ENCODE measurements around the gene ZFP64.
A peak's percentile ranks its signal among the peaks of the same experiment; 100 is the strongest.

ZFP64 gene

DNA sequence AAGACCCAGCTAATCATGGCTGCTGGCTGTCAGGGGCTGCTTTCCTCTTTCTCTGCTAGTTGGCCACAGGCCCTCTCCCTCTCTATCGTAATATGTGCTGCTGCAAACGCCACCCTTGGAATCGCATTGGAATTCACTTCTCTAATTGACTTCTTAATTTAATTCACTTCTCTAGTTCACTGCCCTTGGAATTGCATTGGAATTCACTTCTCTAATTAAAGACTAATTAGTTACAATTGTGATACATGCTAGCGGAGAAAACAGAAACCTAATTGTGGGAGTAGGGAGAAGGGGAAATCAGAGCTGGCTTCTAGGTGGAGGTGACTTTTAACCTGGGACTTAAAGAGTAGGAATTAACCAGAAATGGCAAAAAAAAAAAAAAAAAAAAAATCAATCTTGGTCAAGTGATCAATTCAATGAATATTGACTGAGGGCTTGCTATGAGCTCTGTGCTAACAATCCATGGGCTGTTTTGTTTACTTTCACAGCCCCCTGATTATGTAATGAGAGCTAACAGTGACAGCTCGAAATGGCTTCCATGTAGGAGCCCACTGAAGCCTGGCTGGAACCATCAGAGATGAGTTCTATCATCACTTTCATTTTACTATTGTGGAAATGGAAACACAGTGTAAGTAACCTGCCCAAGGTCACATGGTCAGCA lies 11.3 kb downstream of the ZFP64 start:
- H3K27ac ChIP-seq (ENCODE audit: low read depth in 2 of 2, low read length in 2 of 2) = peak overlapping the region in 1 of 2 donors; percentile 5

DNA sequence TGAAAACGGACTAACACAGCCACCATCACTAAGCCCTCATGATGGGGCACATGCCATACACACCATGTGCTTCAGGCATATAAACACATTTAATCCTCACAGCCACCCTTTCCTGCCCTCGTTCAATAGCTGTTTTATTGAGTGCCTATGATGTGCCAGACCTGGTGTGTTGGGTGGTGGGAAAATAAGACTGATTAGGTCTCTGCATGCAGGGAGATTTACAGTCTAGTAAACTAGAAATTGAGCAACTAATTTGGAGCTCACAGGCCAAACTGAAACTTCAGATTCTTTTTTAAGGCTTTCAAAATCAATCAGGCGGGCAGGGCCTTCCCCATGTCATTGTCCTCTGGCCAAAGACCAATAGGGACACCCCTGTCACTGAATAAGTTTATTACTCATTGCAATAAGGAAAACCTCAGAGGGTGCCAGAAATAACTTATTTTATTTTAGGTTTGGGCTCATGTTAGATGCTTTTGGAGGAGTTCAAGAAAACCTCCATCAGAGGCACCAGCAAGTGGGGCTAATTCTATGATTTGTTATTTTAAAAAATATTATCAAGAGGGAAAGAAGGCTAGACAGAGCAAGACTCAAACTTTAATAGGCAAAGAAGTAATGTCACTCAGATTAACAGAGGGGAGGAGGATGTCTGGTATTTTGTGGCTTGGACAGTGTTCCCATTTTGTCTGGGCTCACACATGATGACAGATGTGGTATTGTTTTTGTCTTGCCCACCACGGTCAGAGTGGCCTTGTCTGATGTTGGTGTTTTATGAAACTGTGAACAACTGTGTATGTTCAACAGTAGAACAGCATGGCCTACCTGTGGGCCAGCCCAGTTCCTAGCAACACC lies 12.0 kb downstream of the ZFP64 start:
- Histone ChIP-seq H3K27me3 (ENCODE audit: control insufficient read depth in 2 of 2, insufficient read depth in 2 of 2, low read length in 2 of 2) (no peaks in the 10 kb centered on the region), H3K9ac (ENCODE audit: low read depth in 1 of 2, low read length in 2 of 2) (no peak overlapping the region), H3K36me3 (ENCODE audit: control insufficient read depth in 2 of 2, insufficient read depth in 2 of 2, low read length in 2 of 2) (peaks cover 16 to 22% of the 10 kb centered on the region in 2 donors), H3K27ac (ENCODE audit: low read depth in 2 of 2, low read length in 2 of 2) (peak overlapping the region in 1 of 2 donors; percentile 5), H3K9me3 (ENCODE audit: control insufficient read depth in 2 of 2, low read length in 2 of 2) (no peaks in the 10 kb centered on the region), H3K4me1 (ENCODE audit: control insufficient read depth in 2 of 2, insufficient read depth in 2 of 2, low read length in 2 of 2) (no peaks in the 10 kb centered on the region), H3K4me3 (ENCODE audit: low read length in 2 of 2) (no peak overlapping the region)

More for the DNA sequence above, 11.3 kb downstream of the ZFP64 start:
- Histone ChIP-seq H3K9ac (ENCODE audit: low read depth in 1 of 2, low read length in 2 of 2) (no peak overlapping the region), H3K4me3 (ENCODE audit: low read length in 2 of 2) (no peak overlapping the region), H3K27me3 (ENCODE audit: control insufficient read depth in 2 of 2, insufficient read depth in 2 of 2, low read length in 2 of 2) (no peaks in the 10 kb centered on the region), H3K4me1 (ENCODE audit: control insufficient read depth in 2 of 2, insufficient read depth in 2 of 2, low read length in 2 of 2) (no peaks in the 10 kb centered on the region), H3K36me3 (ENCODE audit: control insufficient read depth in 2 of 2, insufficient read depth in 2 of 2, low read length in 2 of 2) (peaks cover 16 to 29% of the 10 kb centered on the region in 2 donors), H3K9me3 (ENCODE audit: control insufficient read depth in 2 of 2, low read length in 2 of 2) (no peaks in the 10 kb centered on the region)

DNA sequence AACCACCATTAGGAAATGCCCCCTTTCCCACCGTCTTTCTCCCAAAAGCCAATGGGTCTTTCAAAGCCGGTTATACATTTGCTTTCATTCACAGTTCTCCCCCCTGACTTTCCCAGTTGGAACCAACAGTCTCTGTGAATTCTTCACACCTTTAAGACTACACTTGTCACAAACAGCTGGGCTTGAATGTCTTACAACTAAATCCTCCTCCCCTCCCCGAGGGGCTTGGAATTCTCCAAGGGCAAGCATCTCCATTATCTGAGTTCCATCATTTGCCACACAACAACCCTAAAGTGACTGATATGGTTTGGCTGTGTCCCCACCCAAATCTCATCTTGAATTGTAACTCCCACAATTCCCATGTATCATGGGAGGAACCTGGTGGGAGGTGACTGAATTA lies 12.9 kb downstream of the ZFP64 start:
- H3K9ac ChIP-seq (ENCODE audit: low read depth in 1 of 2, low read length in 2 of 2) = no peak overlapping the region
- no peaks in the 10 kb centered on the region for H3K9me3 ChIP-seq (ENCODE audit: control insufficient read depth in 2 of 2, low read length in 2 of 2)
- H3K4me3 ChIP-seq (ENCODE audit: low read length in 2 of 2) = no peak overlapping the region
- no peaks in the 10 kb centered on the region for H3K4me1 ChIP-seq (ENCODE audit: control insufficient read depth in 2 of 2, insufficient read depth in 2 of 2, low read length in 2 of 2)
- H3K36me3 ChIP-seq (ENCODE audit: control insufficient read depth in 2 of 2, insufficient read depth in 2 of 2, low read length in 2 of 2) = peaks cover 12 to 17% of the 10 kb centered on the region in 2 donors
- H3K27me3 ChIP-seq (ENCODE audit: control insufficient read depth in 2 of 2, insufficient read depth in 2 of 2, low read length in 2 of 2) = no peaks in the 10 kb centered on the region
- no peak overlapping the region for H3K27ac ChIP-seq (ENCODE audit: low read depth in 2 of 2, low read length in 2 of 2)

DNA sequence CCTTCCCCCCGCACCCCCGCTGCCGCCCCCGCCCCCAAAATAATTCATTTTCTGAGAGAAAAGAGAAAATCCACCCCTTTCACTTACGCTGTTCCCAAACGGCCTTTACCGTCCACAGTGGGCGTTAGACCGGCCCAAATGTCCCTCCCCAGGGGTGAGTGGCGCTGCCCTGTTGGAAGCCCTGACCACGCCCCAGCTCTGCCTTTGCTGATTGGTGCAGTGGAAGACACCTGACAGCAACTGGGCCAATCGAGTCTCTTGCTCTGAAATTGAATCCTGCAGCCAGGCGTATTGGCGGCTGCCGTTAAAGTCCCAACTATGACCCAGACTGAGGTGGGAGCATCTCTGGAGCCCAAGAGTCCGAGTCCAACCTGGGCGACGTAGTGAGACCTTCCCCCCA lies 15.7 kb downstream of the ZFP64 start:
- Histone ChIP-seq H3K27ac (ENCODE audit: low read depth in 2 of 2, low read length in 2 of 2) (no peak overlapping the region), H3K9me3 (ENCODE audit: control insufficient read depth in 2 of 2, low read length in 2 of 2) (no peaks in the 10 kb centered on the region), H3K9ac (ENCODE audit: low read depth in 1 of 2, low read length in 2 of 2) (no peak overlapping the region), H3K36me3 (ENCODE audit: control insufficient read depth in 2 of 2, insufficient read depth in 2 of 2, low read length in 2 of 2) (peaks cover 4 to 6% of the 10 kb centered on the region in 2 donors), H3K4me1 (ENCODE audit: control insufficient read depth in 2 of 2, insufficient read depth in 2 of 2, low read length in 2 of 2) (no peaks in the 10 kb centered on the region), H3K4me3 (ENCODE audit: low read length in 2 of 2) (no peak overlapping the region), H3K27me3 (ENCODE audit: control insufficient read depth in 2 of 2, insufficient read depth in 2 of 2, low read length in 2 of 2) (no peaks in the 10 kb centered on the region)

DNA sequence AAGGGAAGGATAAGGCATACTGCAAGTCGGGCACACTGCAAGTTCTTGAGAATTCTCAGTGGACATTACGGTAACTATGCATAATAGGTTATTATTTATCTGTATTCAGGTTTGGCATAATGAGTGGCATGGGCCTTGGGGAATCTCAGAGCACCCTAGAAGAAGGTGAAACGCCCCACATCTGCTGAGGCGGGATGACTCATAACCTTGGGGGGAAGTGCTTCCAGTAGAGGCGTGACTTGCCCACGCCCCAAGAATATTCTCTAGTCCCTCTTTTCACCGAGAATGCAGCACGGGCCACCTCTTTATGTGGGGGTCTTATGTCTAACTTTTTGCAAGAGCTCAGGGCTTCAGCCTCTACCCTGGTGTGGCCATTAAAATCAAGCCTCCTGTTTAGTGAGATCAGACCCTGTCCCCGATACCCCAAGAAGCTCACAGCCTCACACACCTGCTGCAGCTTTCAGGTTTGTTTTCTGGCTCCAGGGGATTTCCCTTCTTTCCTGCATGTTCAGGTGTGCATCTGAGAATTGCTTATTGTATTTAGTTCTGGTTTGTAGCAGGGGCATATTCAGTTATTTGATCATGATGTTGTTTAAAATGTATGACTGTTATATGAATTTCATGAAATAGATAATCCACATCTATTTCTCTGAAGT lies 19.1 kb downstream of the ZFP64 start:
- no peaks in the 10 kb centered on the region for H3K4me1 ChIP-seq (ENCODE audit: control insufficient read depth in 2 of 2, insufficient read depth in 2 of 2, low read length in 2 of 2)
- no peak overlapping the region for H3K4me3 ChIP-seq (ENCODE audit: low read length in 2 of 2)
- no peaks in the 10 kb centered on the region for H3K27me3 ChIP-seq (ENCODE audit: control insufficient read depth in 2 of 2, insufficient read depth in 2 of 2, low read length in 2 of 2)
- no peak overlapping the region for H3K9ac ChIP-seq (ENCODE audit: low read depth in 1 of 2, low read length in 2 of 2)
- no peak overlapping the region for H3K27ac ChIP-seq (ENCODE audit: low read depth in 2 of 2, low read length in 2 of 2)
- H3K9me3 ChIP-seq (ENCODE audit: control insufficient read depth in 2 of 2, low read length in 2 of 2) = no peaks in the 10 kb centered on the region
- H3K36me3 ChIP-seq (ENCODE audit: control insufficient read depth in 2 of 2, insufficient read depth in 2 of 2, low read length in 2 of 2) = peaks cover 0 to 8% of the 10 kb centered on the region in 2 donors

DNA sequence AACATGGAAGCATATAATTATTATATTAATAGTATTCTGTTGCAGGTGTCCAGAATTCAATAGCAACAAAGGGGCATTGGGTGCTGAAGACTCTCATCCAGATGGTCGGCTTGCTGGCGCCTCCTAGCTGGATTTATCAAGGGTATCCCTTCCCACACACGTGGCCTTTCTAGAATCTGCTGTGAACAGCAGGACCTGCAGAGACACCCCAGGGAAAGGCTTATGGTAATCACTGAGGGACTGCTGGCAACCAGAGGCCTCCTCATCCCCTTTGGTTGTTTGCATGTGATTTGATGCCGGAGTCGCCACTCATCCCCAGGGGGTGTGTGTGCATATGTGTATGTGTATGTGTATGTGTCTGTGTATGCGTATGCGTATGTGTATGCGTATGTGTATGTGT lies 20.6 kb downstream of the ZFP64 start:
- Histone ChIP-seq H3K9me3 (ENCODE audit: control insufficient read depth in 2 of 2, low read length in 2 of 2) (no peaks in the 10 kb centered on the region), H3K4me1 (ENCODE audit: control insufficient read depth in 2 of 2, insufficient read depth in 2 of 2, low read length in 2 of 2) (no peaks in the 10 kb centered on the region), H3K9ac (ENCODE audit: low read depth in 1 of 2, low read length in 2 of 2) (no peak overlapping the region), H3K36me3 (ENCODE audit: control insufficient read depth in 2 of 2, insufficient read depth in 2 of 2, low read length in 2 of 2) (peaks cover under 1 to 8% of the 10 kb centered on the region in 2 donors), H3K27ac (ENCODE audit: low read depth in 2 of 2, low read length in 2 of 2) (no peak overlapping the region), H3K27me3 (ENCODE audit: control insufficient read depth in 2 of 2, insufficient read depth in 2 of 2, low read length in 2 of 2) (no peaks in the 10 kb centered on the region), H3K4me3 (ENCODE audit: low read length in 2 of 2) (no peak overlapping the region)

DNA sequence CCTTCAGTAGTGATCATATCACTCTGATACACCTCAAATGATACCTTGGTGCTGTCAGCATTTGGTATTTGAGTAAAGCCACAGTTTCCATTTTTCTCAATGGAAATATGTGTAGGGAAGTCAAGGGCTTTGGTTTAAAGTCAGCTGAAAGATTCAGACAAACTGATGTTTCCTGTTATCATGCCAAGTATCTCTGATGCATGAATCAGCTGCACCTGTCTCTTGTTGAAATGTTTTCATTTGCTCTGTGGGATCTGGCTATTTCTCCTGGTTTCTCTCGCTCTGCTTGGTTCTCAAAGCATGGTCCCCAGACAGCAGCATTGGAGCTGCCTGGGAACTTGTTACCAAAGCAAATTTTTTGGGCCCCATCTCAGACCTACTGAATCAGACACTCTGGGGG lies 23.5 kb downstream of the ZFP64 start:
- H3K9me3 ChIP-seq (ENCODE audit: control insufficient read depth in 2 of 2, low read length in 2 of 2) = no peaks in the 10 kb centered on the region
- no peak overlapping the region for H3K27ac ChIP-seq (ENCODE audit: low read depth in 2 of 2, low read length in 2 of 2)
- no peak overlapping the region for H3K4me3 ChIP-seq (ENCODE audit: low read length in 2 of 2)
- no peak overlapping the region for H3K9ac ChIP-seq (ENCODE audit: low read depth in 1 of 2, low read length in 2 of 2)
- H3K27me3 ChIP-seq (ENCODE audit: control insufficient read depth in 2 of 2, insufficient read depth in 2 of 2, low read length in 2 of 2) = no peaks in the 10 kb centered on the region
- H3K4me1 ChIP-seq (ENCODE audit: control insufficient read depth in 2 of 2, insufficient read depth in 2 of 2, low read length in 2 of 2) = no peaks in the 10 kb centered on the region
- H3K36me3 ChIP-seq (ENCODE audit: control insufficient read depth in 2 of 2, insufficient read depth in 2 of 2, low read length in 2 of 2) = peaks cover 13 to 24% of the 10 kb centered on the region in 2 donors

DNA sequence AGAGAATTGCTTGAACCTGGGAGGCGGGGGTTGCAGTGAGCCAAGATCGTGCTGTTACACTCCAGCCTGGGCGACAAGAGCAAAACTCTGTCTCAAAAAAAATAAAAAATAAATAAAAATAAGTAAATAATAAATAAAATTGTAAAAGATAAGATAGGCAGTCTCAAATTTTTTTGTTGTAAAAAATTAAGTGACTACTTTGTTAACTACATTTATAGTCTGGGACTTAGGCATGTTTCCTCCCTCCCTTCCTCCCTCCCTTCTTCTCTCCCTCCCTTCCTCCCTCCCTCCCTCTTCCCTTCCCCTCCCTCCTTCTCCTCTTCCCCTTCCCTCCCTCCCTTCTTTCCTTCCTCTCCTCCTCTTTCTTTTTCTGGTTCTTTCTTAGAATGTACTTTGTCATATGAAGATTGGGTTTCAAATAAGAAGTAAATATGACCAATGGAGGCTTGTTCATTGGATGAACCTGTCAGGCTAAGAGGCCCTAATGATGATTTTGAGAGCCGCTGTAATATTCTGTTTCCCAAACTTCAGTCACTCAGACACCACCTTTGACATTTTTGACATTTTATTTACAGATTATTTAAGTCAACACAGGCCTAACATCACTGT lies 24.2 kb downstream of the ZFP64 start:
- Histone ChIP-seq H3K4me1 (ENCODE audit: control insufficient read depth in 2 of 2, insufficient read depth in 2 of 2, low read length in 2 of 2) (no peaks in the 10 kb centered on the region), H3K4me3 (ENCODE audit: low read length in 2 of 2) (no peak overlapping the region), H3K27ac (ENCODE audit: low read depth in 2 of 2, low read length in 2 of 2) (no peak overlapping the region), H3K36me3 (ENCODE audit: control insufficient read depth in 2 of 2, insufficient read depth in 2 of 2, low read length in 2 of 2) (peaks cover 13 to 26% of the 10 kb centered on the region in 2 donors), H3K9ac (ENCODE audit: low read depth in 1 of 2, low read length in 2 of 2) (no peak overlapping the region), H3K27me3 (ENCODE audit: control insufficient read depth in 2 of 2, insufficient read depth in 2 of 2, low read length in 2 of 2) (no peaks in the 10 kb centered on the region), H3K9me3 (ENCODE audit: control insufficient read depth in 2 of 2, low read length in 2 of 2) (no peaks in the 10 kb centered on the region)

DNA sequence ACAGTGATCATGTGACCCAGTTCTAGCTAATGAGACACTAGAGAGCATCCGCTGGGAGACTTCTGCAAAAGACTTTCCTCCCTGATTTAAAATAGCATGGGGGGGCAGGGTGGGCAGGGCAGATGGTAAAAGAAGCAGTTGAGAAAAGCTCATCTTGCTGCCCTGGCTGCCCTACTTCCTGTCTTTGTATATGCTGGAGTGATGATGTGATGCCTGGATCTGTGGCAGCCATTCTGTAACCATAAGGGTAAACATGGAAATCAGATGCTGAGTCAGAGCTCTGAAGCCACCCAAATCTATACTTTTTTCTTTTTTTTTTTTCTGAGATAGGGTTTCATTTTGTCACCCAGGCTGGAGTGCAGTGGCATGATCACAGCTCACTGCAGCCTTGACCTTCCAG lies 25.4 kb downstream of the ZFP64 start:
- Histone ChIP-seq H3K9ac (ENCODE audit: low read depth in 1 of 2, low read length in 2 of 2) (no peak overlapping the region), H3K27ac (ENCODE audit: low read depth in 2 of 2, low read length in 2 of 2) (no peak overlapping the region), H3K9me3 (ENCODE audit: control insufficient read depth in 2 of 2, low read length in 2 of 2) (no peaks in the 10 kb centered on the region), H3K4me1 (ENCODE audit: control insufficient read depth in 2 of 2, insufficient read depth in 2 of 2, low read length in 2 of 2) (no peaks in the 10 kb centered on the region), H3K4me3 (ENCODE audit: low read length in 2 of 2) (no peak overlapping the region), H3K36me3 (ENCODE audit: control insufficient read depth in 2 of 2, insufficient read depth in 2 of 2, low read length in 2 of 2) (peaks cover 16 to 31% of the 10 kb centered on the region in 2 donors), H3K27me3 (ENCODE audit: control insufficient read depth in 2 of 2, insufficient read depth in 2 of 2, low read length in 2 of 2) (no peaks in the 10 kb centered on the region)
